ENCODE measurements around the gene UCP1.

DNA sequence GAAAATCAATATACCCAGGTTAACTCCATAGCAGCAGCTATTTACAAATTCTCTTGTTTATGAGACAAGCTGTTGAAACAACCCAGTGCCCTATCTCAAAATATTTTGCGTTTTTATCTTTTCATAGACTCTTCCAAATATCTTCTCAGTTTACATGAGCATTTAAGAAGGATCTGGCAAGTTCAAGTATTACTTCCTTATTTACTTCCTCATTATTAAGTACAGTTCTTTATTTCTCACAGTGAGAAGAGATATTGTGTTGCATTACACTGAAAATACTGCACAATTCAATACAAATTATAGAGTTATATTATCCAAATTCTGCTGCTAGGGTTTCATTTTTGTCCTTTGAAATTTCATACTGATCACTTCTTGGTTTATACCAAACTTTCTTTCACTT is 43.6 kb upstream of the UCP1 start:
- TF ChIP-seq, protein P1, sequence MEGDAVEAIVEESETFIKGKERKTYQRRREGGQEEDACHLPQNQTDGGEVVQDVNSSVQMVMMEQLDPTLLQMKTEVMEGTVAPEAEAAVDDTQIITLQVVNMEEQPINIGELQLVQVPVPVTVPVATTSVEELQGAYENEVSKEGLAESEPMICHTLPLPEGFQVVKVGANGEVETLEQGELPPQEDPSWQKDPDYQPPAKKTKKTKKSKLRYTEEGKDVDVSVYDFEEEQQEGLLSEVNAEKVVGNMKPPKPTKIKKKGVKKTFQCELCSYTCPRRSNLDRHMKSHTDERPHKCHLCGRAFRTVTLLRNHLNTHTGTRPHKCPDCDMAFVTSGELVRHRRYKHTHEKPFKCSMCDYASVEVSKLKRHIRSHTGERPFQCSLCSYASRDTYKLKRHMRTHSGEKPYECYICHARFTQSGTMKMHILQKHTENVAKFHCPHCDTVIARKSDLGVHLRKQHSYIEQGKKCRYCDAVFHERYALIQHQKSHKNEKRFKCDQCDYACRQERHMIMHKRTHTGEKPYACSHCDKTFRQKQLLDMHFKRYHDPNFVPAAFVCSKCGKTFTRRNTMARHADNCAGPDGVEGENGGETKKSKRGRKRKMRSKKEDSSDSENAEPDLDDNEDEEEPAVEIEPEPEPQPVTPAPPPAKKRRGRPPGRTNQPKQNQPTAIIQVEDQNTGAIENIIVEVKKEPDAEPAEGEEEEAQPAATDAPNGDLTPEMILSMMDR (IDR thresholded peaks at IDR 0.05; ENCODE audit: insufficient read depth, low read length) = no peak
- TF ChIP-seq POLR2AphosphoS5 (IDR thresholded peaks at IDR 0.05; ENCODE audit: low read depth) = no peak

All from HL-60 (cell line).